Gastrocnemius medialis (tissue), 4 donors: ENCODE data around the gene TRHDE.

ENCODE experiments used
- POLR2A ChIP-seq, 2 donors: fragments of 450-650 bp; IDR thresholded peaks; one replicate each; pipeline ENCODE4 v1.6.1; 2017; ENCODE audit warnings: antibody characterized with exemption in 2 of 2, mild to moderate bottlenecking in 2 of 2, moderate library complexity in 2 of 2
- TF ChIP-seq, protein P1 (sequence below), 5 experiments: fragments of 450-650 bp in 3 of 5; fragments of 200-600 bp in 2 of 5; sonication (generic) in 2 of 5; IDR thresholded peaks in 4 of 5; conservative IDR thresholded peaks in 1 of 5; 1 replicate in 4 of 5; 2 replicates in 1 of 5; pipeline ENCODE4 v1.5.1; 2016 to 2019; ENCODE audit warnings: antibody characterized with exemption in 5 of 5, mild to moderate bottlenecking in 3 of 5, moderate library complexity in 3 of 5

DNA sequence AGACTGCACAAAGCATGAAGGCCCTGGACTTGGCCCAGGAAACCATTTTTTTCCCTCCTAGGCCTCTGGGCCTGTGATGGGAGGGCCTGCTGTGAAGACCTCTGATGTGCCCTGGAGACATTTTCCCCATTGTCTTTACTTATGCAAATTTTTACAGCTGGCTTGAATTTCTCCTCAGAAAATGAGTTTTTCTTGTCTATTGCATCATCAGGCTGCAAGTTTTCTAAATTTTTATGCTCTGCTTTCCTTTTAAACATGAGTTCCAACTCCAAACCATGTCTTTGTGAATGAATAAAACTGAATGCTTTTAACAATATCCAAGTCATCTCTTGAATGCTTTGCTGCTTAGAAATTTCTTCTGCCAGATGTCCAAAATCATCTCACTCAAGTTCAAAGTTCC, 43.7 kb upstream of the TRHDE start:
- no peak for TF ChIP-seq POLR2A (IDR thresholded peaks at IDR 0.05)
- TF ChIP-seq, protein P1, sequence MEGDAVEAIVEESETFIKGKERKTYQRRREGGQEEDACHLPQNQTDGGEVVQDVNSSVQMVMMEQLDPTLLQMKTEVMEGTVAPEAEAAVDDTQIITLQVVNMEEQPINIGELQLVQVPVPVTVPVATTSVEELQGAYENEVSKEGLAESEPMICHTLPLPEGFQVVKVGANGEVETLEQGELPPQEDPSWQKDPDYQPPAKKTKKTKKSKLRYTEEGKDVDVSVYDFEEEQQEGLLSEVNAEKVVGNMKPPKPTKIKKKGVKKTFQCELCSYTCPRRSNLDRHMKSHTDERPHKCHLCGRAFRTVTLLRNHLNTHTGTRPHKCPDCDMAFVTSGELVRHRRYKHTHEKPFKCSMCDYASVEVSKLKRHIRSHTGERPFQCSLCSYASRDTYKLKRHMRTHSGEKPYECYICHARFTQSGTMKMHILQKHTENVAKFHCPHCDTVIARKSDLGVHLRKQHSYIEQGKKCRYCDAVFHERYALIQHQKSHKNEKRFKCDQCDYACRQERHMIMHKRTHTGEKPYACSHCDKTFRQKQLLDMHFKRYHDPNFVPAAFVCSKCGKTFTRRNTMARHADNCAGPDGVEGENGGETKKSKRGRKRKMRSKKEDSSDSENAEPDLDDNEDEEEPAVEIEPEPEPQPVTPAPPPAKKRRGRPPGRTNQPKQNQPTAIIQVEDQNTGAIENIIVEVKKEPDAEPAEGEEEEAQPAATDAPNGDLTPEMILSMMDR (IDR thresholded peaks at IDR 0.05 in 4 of 5, conservative IDR thresholded peaks at IDR 0.05 in 1 of 5) = no peak
